ENCODE data around the gene NPC1L1.
"Not testable (repeated sequence)": the region's sequence is repeated elsewhere in the genome, so short reads cannot be mapped to it uniquely, and the experiment has no call there.

The NPC1L1 gene

GRCh38 chr7:44564606-44565005 is 23.5 kb upstream of the NPC1L1 start:
- DNase-seq, result no peak

- DNase-seq, result no peak
Measured at GRCh38 chr7:44563171-44563679, 22.1 kb upstream of the NPC1L1 start.

GRCh38 chr7:44562622-44562962 is 21.5 kb upstream of the NPC1L1 start:
- DNase-seq, result not testable (repeated sequence)

GRCh38 chr7:44561962-44562621 is 21.0 kb upstream of the NPC1L1 start:
- DNase-seq, result no peak

GRCh38 chr7:44561481-44561880 is 20.4 kb upstream of the NPC1L1 start:
- DNase-seq, result peak in 1 of 2 donors; percentile 2

DNA sequence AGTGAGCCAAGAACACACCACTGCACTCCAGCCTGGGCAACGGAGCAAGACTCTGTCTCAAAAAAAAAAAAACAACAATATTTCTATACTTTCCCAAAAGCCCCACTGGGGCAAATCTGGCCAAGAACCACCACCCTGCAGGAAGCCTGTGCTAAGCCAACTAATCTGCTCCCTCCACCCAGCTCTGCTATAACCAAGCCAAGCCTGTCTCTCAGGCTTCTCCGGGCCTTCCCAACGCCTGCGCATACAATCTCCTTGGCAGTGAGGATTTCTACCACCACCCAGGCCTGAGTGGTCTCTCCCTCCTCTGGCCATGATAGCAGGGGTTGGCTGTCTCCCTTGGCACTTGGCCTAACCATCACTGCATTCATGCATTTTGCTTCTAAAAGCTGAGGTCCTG is 18.4 kb upstream of the NPC1L1 start:
- DNase-seq, result no peak

GRCh38 chr7:44557485-44557884 is 16.4 kb upstream of the NPC1L1 start:
- no peak for DNase-seq

DNA sequence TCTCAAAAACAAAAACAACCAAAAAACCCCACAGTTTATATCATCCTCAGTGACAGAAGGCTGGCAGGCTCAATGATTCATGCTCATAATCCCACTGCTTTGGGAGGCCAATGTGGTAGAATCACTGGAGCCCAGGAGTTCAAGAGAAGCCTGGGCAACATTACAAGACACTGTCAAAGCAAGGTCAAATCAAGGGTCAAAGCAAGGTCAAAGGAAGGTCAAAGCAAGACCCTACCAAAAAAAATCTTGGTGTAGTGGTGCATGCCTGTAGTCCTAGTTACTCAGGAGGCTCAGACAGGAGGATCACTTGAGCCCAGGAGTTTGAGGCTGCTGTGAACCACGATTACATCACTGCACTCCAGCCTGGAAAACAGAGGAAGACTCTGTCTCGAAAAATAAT is 14.2 kb upstream of the NPC1L1 start:
- no peak for DNase-seq

- not testable (repeated sequence) for DNase-seq
Measured at GRCh38 chr7:44552473-44553005, 11.4 kb upstream of the NPC1L1 start.

DNA sequence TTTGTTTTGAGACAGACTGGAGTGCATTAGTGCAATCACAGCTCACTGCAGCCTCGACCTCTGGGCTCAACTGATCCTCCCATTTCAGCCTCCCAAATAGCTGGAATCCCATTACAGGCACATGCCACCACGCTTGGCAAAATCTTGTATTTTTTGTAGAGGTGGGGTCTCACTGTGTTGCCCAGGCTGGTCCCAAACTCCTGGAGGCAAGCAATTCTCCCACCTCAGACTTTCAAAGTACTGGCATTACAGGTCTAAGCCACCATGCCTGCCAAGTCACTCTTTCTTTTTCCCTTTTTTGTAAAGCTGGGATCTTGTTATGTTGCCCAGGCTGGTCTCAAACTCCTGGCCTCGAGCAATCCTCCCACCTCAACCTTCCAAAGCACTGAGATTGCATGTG is 8.3 kb upstream of the NPC1L1 start:
- DNase-seq, result no peak

- no peak for DNase-seq
Measured at GRCh38 chr7:44548893-44549292, 7.8 kb upstream of the NPC1L1 start.

- DNase-seq, result no peak
Measured at GRCh38 chr7:44547536-44548231, 6.6 kb upstream of the NPC1L1 start.

DNA sequence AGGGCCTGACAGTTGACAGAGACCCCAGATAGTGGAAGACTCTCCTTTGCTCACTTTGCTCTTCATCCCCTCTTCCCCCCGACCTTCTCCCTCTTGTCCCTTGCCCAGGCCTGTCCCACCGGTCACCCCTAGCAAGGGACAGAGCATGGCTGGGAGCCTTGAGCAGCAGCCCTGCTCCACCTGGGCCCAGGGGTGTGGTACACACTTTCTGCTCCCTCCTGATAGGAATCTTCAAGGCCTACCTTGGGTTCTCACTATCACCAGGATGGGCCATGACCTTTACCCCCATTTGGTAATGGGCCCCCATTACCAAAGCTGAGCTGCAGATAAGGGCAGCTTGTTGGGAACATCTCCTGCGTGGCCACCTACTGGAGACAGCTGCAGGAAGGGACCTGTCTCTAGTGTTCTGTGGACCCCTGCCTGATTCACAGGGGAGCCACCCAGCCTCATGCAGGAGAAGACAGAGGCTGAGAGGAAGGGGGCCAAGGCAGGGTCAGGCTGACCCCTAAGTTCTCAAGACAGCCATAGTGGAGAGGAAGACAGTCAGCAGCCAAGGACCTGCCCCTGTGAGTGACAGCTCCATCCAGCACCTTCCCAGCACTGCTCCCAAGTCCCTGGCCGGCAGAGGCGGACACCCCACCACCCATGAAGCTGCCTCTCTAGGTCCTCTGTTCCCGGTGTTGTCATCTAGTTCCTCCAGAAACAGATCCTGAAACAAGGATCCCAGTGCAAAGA is 913 bp upstream of the NPC1L1 start:
- DNase-seq, result no peak

GRCh38 chr7:44540592-44541027 is 520 bp downstream of the NPC1L1 start:
- no peak for DNase-seq

GRCh38 chr7:44539669-44540506 is 1.2 kb downstream of the NPC1L1 start:
- no peak for DNase-seq

- no peak for DNase-seq
Measured at GRCh38 chr7:44538798-44539668, 2.1 kb downstream of the NPC1L1 start.

DNA sequence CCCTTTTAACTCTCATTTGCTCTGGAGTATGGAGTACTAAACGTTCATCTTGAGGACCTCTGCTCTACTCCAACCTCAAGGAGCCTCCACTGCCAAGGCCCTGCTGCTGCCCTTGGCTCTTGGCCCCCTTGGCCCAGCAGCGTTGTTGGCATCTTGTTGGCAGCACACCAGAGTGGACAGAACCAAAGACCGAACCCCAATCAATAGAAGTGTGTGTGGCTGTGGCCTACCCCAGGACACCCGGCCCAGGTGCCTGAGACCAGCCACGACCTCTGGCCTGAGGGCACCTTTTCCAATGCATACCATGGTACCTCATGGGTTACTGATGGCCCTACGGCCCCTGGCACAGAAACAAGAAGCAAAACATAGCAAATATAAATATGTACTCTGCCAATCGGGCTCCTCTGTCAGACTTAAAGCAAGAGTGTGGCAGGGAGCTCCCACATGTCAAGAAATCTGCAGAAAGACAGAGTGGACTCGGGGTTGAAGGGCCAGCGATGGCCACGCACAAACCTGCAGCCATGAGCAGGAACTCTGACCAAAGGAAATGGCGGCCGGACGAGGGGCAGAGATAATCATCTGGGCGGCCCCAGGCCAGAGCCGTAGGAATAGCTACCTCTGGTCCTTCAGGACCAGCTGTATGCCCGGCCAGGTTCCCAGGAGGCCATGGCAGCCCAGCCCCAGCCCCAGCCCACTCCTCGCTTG is 2.9 kb downstream of the NPC1L1 start:
- DNase-seq, result no peak

DNA sequence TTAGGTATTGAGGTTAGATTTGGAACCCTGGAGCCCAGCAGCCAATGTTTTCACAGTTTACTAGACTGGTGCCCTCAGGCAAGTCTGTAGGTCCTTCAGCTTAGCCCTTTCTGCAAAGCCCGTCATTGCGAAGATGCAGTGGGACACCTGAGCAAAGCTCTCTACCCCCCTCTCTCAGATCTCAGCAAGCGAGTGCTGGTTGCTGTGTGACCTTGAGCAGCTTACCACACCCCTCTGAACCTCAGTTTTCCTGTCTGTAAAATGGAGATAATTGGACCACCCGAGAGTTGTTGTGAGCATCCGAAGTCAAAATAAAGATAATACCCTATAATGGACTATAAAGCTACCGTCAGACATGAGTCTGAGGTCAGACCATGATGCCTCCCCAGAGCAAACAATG is 3.7 kb downstream of the NPC1L1 start:
- DNase-seq, result no peak

- no peak for DNase-seq
Measured at GRCh38 chr7:44536090-44536489, 5.0 kb downstream of the NPC1L1 start.

GRCh38 chr7:44535348-44536064 is 5.6 kb downstream of the NPC1L1 start:
- no peak for DNase-seq
